CD4-positive, alpha-beta memory T cell (primary cell): ENCODE measurements around the gene RGS9BP. TPM values are rescaled to one million over a fixed set of nuclear protein-coding genes. Genes with fewer than 3 reads are reported as not detected.
"Not testable (repeated sequence)": the region's sequence is repeated elsewhere in the genome, so short reads cannot be mapped to it uniquely, and the experiment has no call there.

Experiments
- CTCF ChIA-PET: fragments of 350-600 bp; sonication (Branson Sonifier 250); formaldehyde crosslinking; loops from one replicate; lab custom pipeline; 2021; ENCODE audit warnings: inconsistent platforms; ENCODE audit not compliant: partially characterized antibody; lab: Charles Lee
- POLR2A ChIA-PET: fragments of 350-600 bp; sonication (Branson Sonifier 250); formaldehyde crosslinking; loops from one replicate; lab custom pipeline; 2021; ENCODE audit not compliant: partially characterized antibody; lab: Charles Lee
- DNase-seq, 5 donors: peaks; one replicate each; pipeline versions ENCODE4 v3.0.0 to v3.0.0-alpha.2; 2020 to 2022; ENCODE audit warnings: mixed read lengths in 1 of 5
- H3K27ac ChIP-seq: one replicate; pipeline ENCODE4 v1.7.0; 2013; ENCODE audit warnings: low read depth, low read length
- H3K27me3 ChIP-seq: 2 replicates; pipeline ENCODE4 v1.7.0; 2013; ENCODE audit warnings: mild to moderate bottlenecking, low read length, moderate library complexity; ENCODE audit not compliant: insufficient read depth
- H3K36me3 ChIP-seq: 2 replicates; pipeline ENCODE4 v1.7.0; 2013; ENCODE audit warnings: mild to moderate bottlenecking, low read length, moderate library complexity; ENCODE audit not compliant: insufficient read depth
- H3K4me1 ChIP-seq: 2 replicates; pipeline ENCODE4 v1.7.0; 2013; ENCODE audit warnings: mild to moderate bottlenecking, low read length, moderate library complexity; ENCODE audit not compliant: insufficient read depth
- H3K4me3 ChIP-seq, 2 donors: one replicate each; pipeline ENCODE4 v1.7.0; 2013; ENCODE audit warnings: low read length in 2 of 2, mild to moderate bottlenecking in 1 of 2
- H3K9me3 ChIP-seq, 2 donors: one replicate each; pipeline ENCODE4 v1.7.0; 2013; ENCODE audit warnings: low read length in 2 of 2, control low read depth in 1 of 2; ENCODE audit not compliant: control insufficient read depth in 1 of 2
- H3K27ac Mint-ChIP-seq, 7 donors: one replicate each; pipeline ENCODE4 v1.8.0; 2020 to 2021; ENCODE audit warnings: mixed read lengths in 7 of 7, mild to moderate bottlenecking in 6 of 7, inconsistent platforms in 3 of 7, moderate library complexity in 3 of 7
- H3K27me3 Mint-ChIP-seq, 2 donors: one replicate each; pipeline ENCODE4 v1.8.0; 2020 to 2021; ENCODE audit warnings: mixed read lengths in 2 of 2
- H3K36me3 Mint-ChIP-seq, 2 donors: one replicate each; pipeline ENCODE4 v1.8.0; 2020 to 2021; ENCODE audit warnings: mixed read lengths in 2 of 2, inconsistent platforms in 1 of 2, mild to moderate bottlenecking in 1 of 2
- H3K4me1 Mint-ChIP-seq, 4 donors: one replicate each; pipeline ENCODE4 v1.8.0; 2020 to 2021; ENCODE audit warnings: mixed read lengths in 4 of 4, mild to moderate bottlenecking in 1 of 4
- H3K4me3 Mint-ChIP-seq, 8 donors: one replicate each; pipeline ENCODE4 v1.8.0; 2020 to 2021; ENCODE audit warnings: mixed read lengths in 8 of 8, mild to moderate bottlenecking in 7 of 8, moderate library complexity in 6 of 8, inconsistent platforms in 3 of 8
- H3K9me3 Mint-ChIP-seq, 8 donors: one replicate each; pipeline ENCODE4 v1.8.0; 2020 to 2021; ENCODE audit warnings: mixed read lengths in 8 of 8, mild to moderate bottlenecking in 5 of 8, inconsistent platforms in 3 of 8, moderate library complexity in 1 of 8
- intact Hi-C: fragments of 100-400 bp; cut with micrococcal nuclease; formaldehyde crosslinking; loops from one replicate; pipeline ENCODE4 v1.15.1; 2023
- polyA plus RNA-seq, 2 donors: library from polyadenylated mRNA; unstranded; fragments of 300-500 nt; fragmentation: Illumina TruSeq; gene quantifications; one replicate each; pipeline ENCODE4 v1.2.3, GENCODE V29; 2021
- total RNA-seq, 2 experiments: library from RNA; stranded (reverse); gene quantifications; one replicate each; pipeline ENCODE4 v1.2.3, GENCODE V29; 2021

The RGS9BP gene
- total and polyA plus RNA-seq, 4 experiments from 2014 or later = 0.08 to 0.89 (median 0.39) TPM

DNA sequence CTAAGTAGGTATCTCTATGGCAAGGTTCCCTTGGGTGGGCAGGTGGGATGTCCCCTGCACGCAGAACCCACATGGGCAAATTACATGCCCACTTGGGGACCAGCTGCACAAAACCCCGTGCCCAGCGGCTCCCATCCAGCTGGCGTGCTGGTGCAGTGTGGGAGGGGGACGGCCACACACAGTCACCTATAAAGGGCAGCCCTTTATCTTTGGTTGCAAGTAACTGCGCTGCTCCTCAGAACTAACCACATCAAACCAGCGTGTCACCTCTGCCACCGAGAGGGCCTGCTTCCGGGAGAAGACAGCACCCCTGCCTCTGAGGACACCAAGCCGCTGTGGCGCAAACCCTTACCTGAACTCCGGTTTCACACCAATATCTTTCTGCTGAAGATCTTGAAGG, 32.9 kb upstream of the RGS9BP start:
- intact Hi-C loops = loop anchor here (2.0 to 5.0 kb wide), 2 partner anchors 32 to 45 kb away; partner anchors contain the start of genes ANKRD27 and RGS9BP
- no peaks in the 10 kb centered on the region for H3K9me3 ChIP-seq
- peaks cover 14 to 42% (median 27%) of the 10 kb centered on the region in 4 donors for H3K4me1 Mint-ChIP-seq
- no peaks in the 10 kb centered on the region for H3K27me3 Mint-ChIP-seq
- peaks cover 35% of the 10 kb centered on the region for H3K36me3 ChIP-seq
- peaks cover 23% of the 10 kb centered on the region for H3K4me1 ChIP-seq
- H3K27ac Mint-ChIP-seq = peak overlapping the region; percentile 39 to 91 (median 88)
- H3K27ac ChIP-seq = no peak overlapping the region
- H3K9me3 Mint-ChIP-seq = no peaks in the 10 kb centered on the region
- H3K4me3 Mint-ChIP-seq = peak overlapping the region in 7 of 8 donors; percentile 51 to 80 (median 70)
- ChIA-PET POLR2A (interaction anchor here (1.1 kb wide), 1 partner anchor 33 kb away, joined by 3 read pairs; the partner anchor contains the start of genes ANKRD27 and RGS9BP), CTCF (no interaction called here)
- peaks cover 41 to 55% of the 10 kb centered on the region in 2 donors for H3K36me3 Mint-ChIP-seq
- H3K27me3 ChIP-seq = no peaks in the 10 kb centered on the region
- DNase-seq = peak; percentile 73 to 81 (median 75)
- H3K4me3 ChIP-seq = peak overlapping the region in 1 of 2 donors; percentile 7

DNA sequence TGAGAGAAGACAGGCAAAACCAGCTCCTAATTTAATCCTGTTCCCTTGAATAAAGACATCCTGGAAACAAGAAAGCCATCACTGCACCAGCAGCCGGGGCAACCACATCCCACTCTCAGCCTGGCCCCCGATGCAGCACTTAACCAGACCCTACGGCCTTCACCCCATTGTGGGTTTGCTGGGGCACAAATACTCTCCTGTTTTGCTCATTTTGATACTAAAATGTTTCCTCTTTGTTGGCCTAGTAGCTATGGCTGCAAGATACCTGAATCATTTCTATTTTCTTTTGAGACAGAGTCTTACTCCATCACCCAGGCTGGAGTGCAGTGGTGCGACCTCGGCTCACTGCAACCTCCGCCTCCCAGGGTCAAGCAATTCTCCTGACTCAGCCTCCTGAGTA, 29.1 kb upstream of the RGS9BP start:
- CTCF ChIA-PET = no interaction called here
- Mint-ChIP-seq H3K9me3 (no peaks in the 10 kb centered on the region), H3K4me1 (peaks cover 11 to 42% (median 27%) of the 10 kb centered on the region in 4 donors)

DNA sequence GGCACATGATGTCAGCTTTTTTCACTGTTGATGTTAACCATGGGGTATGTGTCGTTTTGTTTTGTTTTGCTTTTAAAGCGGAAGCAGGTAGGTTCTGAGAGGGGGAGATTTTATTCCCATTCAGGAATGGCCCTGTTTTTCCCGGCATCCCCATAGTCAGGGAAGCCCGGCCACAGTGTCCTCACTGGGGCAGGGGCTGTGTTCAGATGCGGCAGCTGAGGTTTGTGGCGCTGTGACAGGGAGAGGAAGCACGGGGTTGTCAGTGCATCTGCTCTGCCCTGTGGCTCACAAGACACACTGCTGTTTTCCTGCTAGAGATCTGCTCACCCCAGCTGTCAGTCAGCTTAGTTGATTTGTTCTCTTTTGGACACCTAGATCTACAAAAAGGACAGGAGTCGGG, 28.3 kb upstream of the RGS9BP start:
- Mint-ChIP-seq H3K4me3 (no peak overlapping the region), H3K27me3 (no peaks in the 10 kb centered on the region), H3K27ac (peak overlapping the region in 1 of 7 donors; percentile 18), H3K36me3 (peaks cover 25 to 38% of the 10 kb centered on the region in 2 donors), H3K9me3 (no peaks in the 10 kb centered on the region), H3K4me1 (peaks cover 9 to 35% (median 22%) of the 10 kb centered on the region in 4 donors)
- no peak for DNase-seq
- H3K9me3 ChIP-seq = no peaks in the 10 kb centered on the region
- CTCF ChIA-PET = no interaction called here
- POLR2A ChIA-PET = no interaction called here
- H3K4me1 ChIP-seq = peaks cover 17% of the 10 kb centered on the region
- H3K36me3 ChIP-seq = peaks cover 20% of the 10 kb centered on the region
- no peak overlapping the region for H3K4me3 ChIP-seq
- H3K27me3 ChIP-seq = no peaks in the 10 kb centered on the region
- intact Hi-C loops = no loop called here
- no peak overlapping the region for H3K27ac ChIP-seq

More for the DNA sequence above, 29.1 kb upstream of the RGS9BP start:
- intact Hi-C loops = no loop called here
- Histone ChIP-seq H3K4me1 (peaks cover 23% of the 10 kb centered on the region), H3K4me3 (no peak overlapping the region), H3K27me3 (no peaks in the 10 kb centered on the region), H3K9me3 (no peaks in the 10 kb centered on the region), H3K36me3 (peaks cover 19% of the 10 kb centered on the region), H3K27ac (no peak overlapping the region)
- H3K4me3 Mint-ChIP-seq = no peak overlapping the region
- POLR2A ChIA-PET = no interaction called here
- H3K36me3 Mint-ChIP-seq = peaks cover 31 to 39% of the 10 kb centered on the region in 2 donors
- H3K27ac Mint-ChIP-seq = peak overlapping the region in 3 of 7 donors; percentile 25 to 80 (median 37)
- no peaks in the 10 kb centered on the region for H3K27me3 Mint-ChIP-seq
- no peak for DNase-seq

DNA sequence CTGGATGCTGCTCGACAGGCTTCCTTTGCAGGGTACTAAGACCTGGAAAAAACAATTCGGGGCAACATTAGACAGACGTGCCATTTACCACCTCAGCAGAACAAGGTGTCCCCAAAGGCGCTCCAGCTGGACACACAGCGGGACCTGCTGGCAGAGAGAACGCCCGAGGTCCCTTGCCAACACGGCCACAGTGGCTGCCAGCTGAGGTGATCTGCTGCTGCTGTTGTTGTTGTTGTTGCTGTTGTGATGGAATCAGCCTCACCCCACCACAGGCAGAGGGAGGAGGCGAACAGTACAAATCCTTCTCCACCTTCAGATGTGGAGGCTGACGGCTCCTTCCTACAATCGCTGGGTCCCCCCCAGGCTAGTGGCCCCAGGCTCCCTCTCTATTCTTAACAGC, 25.9 kb upstream of the RGS9BP start:
- ChIA-PET POLR2A (no interaction called here), CTCF (no interaction called here)
- no peaks in the 10 kb centered on the region for H3K27me3 ChIP-seq
- H3K4me1 ChIP-seq = no peaks in the 10 kb centered on the region
- no peak overlapping the region for H3K27ac ChIP-seq
- peaks cover 12% of the 10 kb centered on the region for H3K36me3 ChIP-seq
- intact Hi-C loops = no loop called here
- no peaks in the 10 kb centered on the region for H3K9me3 ChIP-seq
- peaks cover 21 to 35% of the 10 kb centered on the region in 2 donors for H3K36me3 Mint-ChIP-seq
- H3K27me3 Mint-ChIP-seq = no peaks in the 10 kb centered on the region
- no peaks in the 10 kb centered on the region for H3K9me3 Mint-ChIP-seq
- H3K4me3 Mint-ChIP-seq = no peak overlapping the region
- H3K4me3 ChIP-seq = no peak overlapping the region
- no peak for DNase-seq
- H3K27ac Mint-ChIP-seq = no peak overlapping the region
- peaks cover 0 to 13% (median 5%) of the 10 kb centered on the region in 4 donors for H3K4me1 Mint-ChIP-seq

DNA sequence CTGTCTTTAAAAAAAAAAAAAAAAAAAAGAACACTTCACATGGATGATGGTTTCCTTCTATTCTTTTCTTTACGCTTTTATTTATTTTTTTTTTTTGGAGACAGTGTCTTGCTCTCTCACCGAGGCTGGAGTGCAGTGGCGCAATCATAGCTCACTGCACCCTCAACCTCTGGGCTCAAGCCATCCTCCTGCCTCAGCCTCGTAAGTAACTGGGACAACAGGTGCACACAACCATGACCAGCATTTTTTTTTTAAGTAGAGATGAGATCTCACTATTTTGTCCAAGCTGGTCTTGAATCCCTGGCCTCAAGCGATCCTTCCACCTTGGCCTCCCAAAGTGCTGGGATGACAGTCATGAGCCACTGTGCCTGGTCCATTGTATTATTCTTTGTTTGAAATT, 25.0 kb upstream of the RGS9BP start:
- no peaks in the 10 kb centered on the region for H3K9me3 ChIP-seq
- H3K36me3 ChIP-seq = peaks cover 12% of the 10 kb centered on the region
- H3K27me3 ChIP-seq = no peaks in the 10 kb centered on the region
- ChIA-PET CTCF (no interaction called here), POLR2A (no interaction called here)
- no peak for DNase-seq
- intact Hi-C loops = no loop called here
- Mint-ChIP-seq H3K27ac (peak overlapping the region in 1 of 7 donors; percentile 30), H3K4me1 (peaks cover 0 to 13% (median 5%) of the 10 kb centered on the region in 4 donors), H3K9me3 (no peaks in the 10 kb centered on the region), H3K36me3 (peaks cover 22 to 42% of the 10 kb centered on the region in 2 donors), H3K4me3 (no peak overlapping the region), H3K27me3 (no peaks in the 10 kb centered on the region)
- H3K4me3 ChIP-seq = no peak overlapping the region
- no peaks in the 10 kb centered on the region for H3K4me1 ChIP-seq
- no peak overlapping the region for H3K27ac ChIP-seq

DNA sequence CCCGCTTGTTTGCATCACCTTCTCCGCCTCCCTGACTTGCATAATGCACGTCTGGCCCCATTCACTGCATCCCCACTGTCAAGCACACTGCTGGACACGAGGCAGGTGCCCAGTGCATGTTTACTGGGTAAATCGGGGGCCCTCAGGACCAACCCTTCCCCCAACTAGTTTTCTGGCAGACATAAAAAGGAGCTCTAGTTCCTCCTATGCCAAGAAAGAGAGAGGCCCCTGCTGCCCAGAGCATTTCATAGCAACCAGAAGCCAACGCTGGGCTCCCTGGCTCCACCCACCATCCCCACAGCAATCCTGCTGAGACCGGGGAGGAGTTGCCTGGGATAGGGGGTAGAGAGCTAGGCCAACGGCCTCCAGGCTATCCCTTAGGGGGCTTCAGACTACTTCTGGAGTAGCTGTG, 23.9 kb upstream of the RGS9BP start:
- POLR2A ChIA-PET = no interaction called here
- CTCF ChIA-PET = interaction anchor here (0.6 kb wide), 1 partner anchor 68 kb away, joined by 3 read pairs; no protein-coding TSS in a partner anchor
- H3K36me3 Mint-ChIP-seq = peaks cover 25 to 44% of the 10 kb centered on the region in 2 donors
- intact Hi-C loops = no loop called here
- no peak overlapping the region for H3K4me3 Mint-ChIP-seq
- peaks cover 16% of the 10 kb centered on the region for H3K36me3 ChIP-seq
- H3K9me3 Mint-ChIP-seq = no peaks in the 10 kb centered on the region
- no peak overlapping the region for H3K27ac ChIP-seq
- DNase-seq = no peak
- H3K9me3 ChIP-seq = no peaks in the 10 kb centered on the region
- H3K4me3 ChIP-seq = no peak overlapping the region
- peak overlapping the region in 1 of 7 donors; percentile 15 for H3K27ac Mint-ChIP-seq
- H3K4me1 Mint-ChIP-seq = peaks cover 0 to 10% (median 3%) of the 10 kb centered on the region in 4 donors
- H3K27me3 Mint-ChIP-seq = no peaks in the 10 kb centered on the region
- no peaks in the 10 kb centered on the region for H3K27me3 ChIP-seq
- H3K4me1 ChIP-seq = no peaks in the 10 kb centered on the region

GRCh38 chr19:32652331-32652730, 23.3 kb upstream of the RGS9BP start:
- POLR2A ChIA-PET, H3K4me3 ChIP-seq, DNase-seq, intact Hi-C loops, H3K4me1 Mint-ChIP-seq, H3K27me3 ChIP-seq, H3K4me3 Mint-ChIP-seq, CTCF ChIA-PET, H3K27me3 Mint-ChIP-seq, H3K4me1 ChIP-seq, H3K9me3 ChIP-seq, H3K27ac Mint-ChIP-seq, H3K27ac ChIP-seq, H3K9me3 Mint-ChIP-seq: not testable (repeated sequence)
- H3K36me3 Mint-ChIP-seq = peaks cover 25 to 45% of the 10 kb centered on the region in 2 donors
- H3K36me3 ChIP-seq = peaks cover 16% of the 10 kb centered on the region
